ENCODE results near the gene TNFSF12.

TNFSF12 gene

GRCh38 chr17:7552621-7553051, 3.8 kb downstream of the TNFSF12 start:
- Histone ChIP-seq H3K27ac (no peak overlapping the region), H3K4me3 (IDR thresholded peaks at IDR 0.05; ENCODE audit: insufficient read depth, low read depth, low read length) (no peak overlapping the region), H3K4me1 (ENCODE audit: low read depth, poor library complexity, severe bottlenecking) (peaks cover 2% of the 10 kb centered on the region), H3K36me3 (ENCODE audit: insufficient read depth) (no peaks in the 10 kb centered on the region), H3K4me2 (no peak overlapping the region), H3K27me3 (ENCODE audit: insufficient read depth, low read depth) (no peaks in the 10 kb centered on the region), H3K9ac (no peak overlapping the region), H3K79me2 (ENCODE audit: insufficient read depth, low read depth) (no peaks in the 10 kb centered on the region), H4K20me1 (ENCODE audit: insufficient read depth) (no peaks in the 10 kb centered on the region), H2AFZ (ENCODE audit: low read depth) (no peak overlapping the region)
- TF ChIP-seq CTCF (conservative IDR thresholded peaks at IDR 0.05; ENCODE audit: low read depth, low read length) = no peak

DNA sequence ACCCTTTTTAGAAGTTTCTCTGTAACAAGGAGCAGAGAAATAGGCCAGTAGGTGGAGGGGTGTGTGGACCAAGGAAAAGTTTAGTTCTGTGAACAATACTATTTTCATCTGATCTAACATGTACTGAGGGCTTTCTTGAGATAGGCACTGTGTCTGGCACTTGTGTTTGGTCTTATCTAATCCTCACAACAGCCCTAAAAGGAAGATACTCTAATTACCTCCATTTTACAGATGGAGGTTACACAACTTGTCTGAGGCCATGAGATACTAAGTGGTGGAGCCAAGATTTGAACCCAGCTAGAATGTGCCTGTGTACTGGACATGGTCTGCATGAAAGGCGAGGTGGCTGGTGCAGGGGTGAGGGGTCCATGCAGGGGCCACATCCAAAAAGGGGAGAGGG, 4.5 kb downstream of the TNFSF12 start:
- H3K79me2 ChIP-seq (ENCODE audit: insufficient read depth, low read depth) = no peaks in the 10 kb centered on the region

GRCh38 chr17:7555320-7555948, 6.6 kb downstream of the TNFSF12 start:
- Histone ChIP-seq H2AFZ (ENCODE audit: low read depth) (no peak overlapping the region), H3K79me2 (ENCODE audit: insufficient read depth, low read depth) (no peaks in the 10 kb centered on the region), H4K20me1 (ENCODE audit: insufficient read depth) (no peaks in the 10 kb centered on the region), H3K27ac (no peak overlapping the region), H3K9ac (no peak overlapping the region), H3K27me3 (ENCODE audit: insufficient read depth, low read depth) (no peaks in the 10 kb centered on the region), H3K36me3 (ENCODE audit: insufficient read depth) (no peaks in the 10 kb centered on the region), H3K4me2 (no peak overlapping the region), H3K4me3 (IDR thresholded peaks at IDR 0.05; ENCODE audit: insufficient read depth, low read depth, low read length) (no peak overlapping the region), H3K4me1 (ENCODE audit: low read depth, poor library complexity, severe bottlenecking) (peaks cover 2% of the 10 kb centered on the region)
- TF ChIP-seq CTCF (conservative IDR thresholded peaks at IDR 0.05; ENCODE audit: low read depth, low read length) = no peak

More for the DNA sequence above, 4.5 kb downstream of the TNFSF12 start:
- Histone ChIP-seq H4K20me1 (ENCODE audit: insufficient read depth) (no peaks in the 10 kb centered on the region), H3K4me3 (IDR thresholded peaks at IDR 0.05; ENCODE audit: insufficient read depth, low read depth, low read length) (no peak overlapping the region), H3K27me3 (ENCODE audit: insufficient read depth, low read depth) (no peaks in the 10 kb centered on the region), H3K9ac (no peak overlapping the region), H3K36me3 (ENCODE audit: insufficient read depth) (no peaks in the 10 kb centered on the region), H3K4me1 (ENCODE audit: low read depth, poor library complexity, severe bottlenecking) (peaks cover 2% of the 10 kb centered on the region), H3K27ac (no peak overlapping the region), H3K4me2 (no peak overlapping the region), H2AFZ (ENCODE audit: low read depth) (no peak overlapping the region)
- no peak for TF ChIP-seq CTCF (conservative IDR thresholded peaks at IDR 0.05; ENCODE audit: low read depth, low read length)

GRCh38 chr17:7556627-7557026, 7.8 kb downstream of the TNFSF12 start:
- Histone ChIP-seq H3K27me3 (ENCODE audit: insufficient read depth, low read depth) (no peaks in the 10 kb centered on the region), H3K4me1 (ENCODE audit: low read depth, poor library complexity, severe bottlenecking) (peaks cover 2% of the 10 kb centered on the region), H3K4me3 (IDR thresholded peaks at IDR 0.05; ENCODE audit: insufficient read depth, low read depth, low read length) (no peak overlapping the region), H3K36me3 (ENCODE audit: insufficient read depth) (no peaks in the 10 kb centered on the region), H4K20me1 (ENCODE audit: insufficient read depth) (no peaks in the 10 kb centered on the region), H2AFZ (ENCODE audit: low read depth) (no peak overlapping the region), H3K79me2 (ENCODE audit: insufficient read depth, low read depth) (no peaks in the 10 kb centered on the region), H3K9ac (no peak overlapping the region), H3K4me2 (no peak overlapping the region), H3K27ac (no peak overlapping the region)
- TF ChIP-seq CTCF (conservative IDR thresholded peaks at IDR 0.05; ENCODE audit: low read depth, low read length) = no peak
